Type B pancreatic cell (in vitro differentiated cells): ENCODE results near the gene GBX2. TPM values are rescaled to one million over a fixed set of nuclear protein-coding genes. Genes with fewer than 3 reads are reported as not detected.

Source experiments
- DNase-seq: peaks from one replicate; pipeline ENCODE4 v3.0.0; 2021; ENCODE audit warnings: mixed read lengths; ENCODE audit not compliant: unreplicated experiment; ENCODE audit errors: extremely low spot score
- H3K27ac Mint-ChIP-seq: 2 replicates; pipeline ENCODE4 v1.8.0; 2021; ENCODE audit warnings: mild to moderate bottlenecking, mixed read lengths
- H3K27me3 Mint-ChIP-seq: 2 replicates; pipeline ENCODE4 v1.8.0; 2021; ENCODE audit warnings: mixed read lengths
- H3K36me3 Mint-ChIP-seq: 2 replicates; pipeline ENCODE4 v1.8.0; 2021; ENCODE audit warnings: mixed read lengths
- H3K4me1 Mint-ChIP-seq: one replicate; pipeline ENCODE4 v1.8.0; 2021; ENCODE audit warnings: mixed read lengths; ENCODE audit not compliant: unreplicated experiment
- H3K4me3 Mint-ChIP-seq: 2 replicates; pipeline ENCODE4 v1.8.0; 2021; ENCODE audit warnings: mild to moderate bottlenecking, mixed read lengths
- H3K9me3 Mint-ChIP-seq: 2 replicates; pipeline ENCODE4 v1.8.0; 2021; ENCODE audit warnings: mixed read lengths
- total RNA-seq: library from RNA; stranded (reverse); gene quantifications from 2 replicates; pipeline ENCODE4 v1.2.1, GENCODE V29; 2021; ENCODE audit warnings: low replicate concordance
- TF ChIP-seq, protein P1 (sequence below): fragments of 200-600 bp; sonication (generic); conservative IDR thresholded peaks from 2 replicates; pipeline ENCODE4 v1.5.0; 2021; ENCODE audit warnings: antibody characterized with exemption, mild to moderate bottlenecking

The GBX2 gene
- total RNA-seq, 1 donor from 2014 or later, result 2.1 TPM

- TF ChIP-seq, protein P1, sequence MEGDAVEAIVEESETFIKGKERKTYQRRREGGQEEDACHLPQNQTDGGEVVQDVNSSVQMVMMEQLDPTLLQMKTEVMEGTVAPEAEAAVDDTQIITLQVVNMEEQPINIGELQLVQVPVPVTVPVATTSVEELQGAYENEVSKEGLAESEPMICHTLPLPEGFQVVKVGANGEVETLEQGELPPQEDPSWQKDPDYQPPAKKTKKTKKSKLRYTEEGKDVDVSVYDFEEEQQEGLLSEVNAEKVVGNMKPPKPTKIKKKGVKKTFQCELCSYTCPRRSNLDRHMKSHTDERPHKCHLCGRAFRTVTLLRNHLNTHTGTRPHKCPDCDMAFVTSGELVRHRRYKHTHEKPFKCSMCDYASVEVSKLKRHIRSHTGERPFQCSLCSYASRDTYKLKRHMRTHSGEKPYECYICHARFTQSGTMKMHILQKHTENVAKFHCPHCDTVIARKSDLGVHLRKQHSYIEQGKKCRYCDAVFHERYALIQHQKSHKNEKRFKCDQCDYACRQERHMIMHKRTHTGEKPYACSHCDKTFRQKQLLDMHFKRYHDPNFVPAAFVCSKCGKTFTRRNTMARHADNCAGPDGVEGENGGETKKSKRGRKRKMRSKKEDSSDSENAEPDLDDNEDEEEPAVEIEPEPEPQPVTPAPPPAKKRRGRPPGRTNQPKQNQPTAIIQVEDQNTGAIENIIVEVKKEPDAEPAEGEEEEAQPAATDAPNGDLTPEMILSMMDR, result no peak
- DNase-seq, result peak; percentile 49
- Mint-ChIP-seq H3K4me1 (peaks cover 9% of the 10 kb centered on the region), H3K27ac (no peak overlapping the region), H3K9me3 (no peaks in the 10 kb centered on the region), H3K4me3 (no peak overlapping the region), H3K27me3 (peaks cover 11% of the 10 kb centered on the region), H3K36me3 (no peaks in the 10 kb centered on the region)
Observed at GRCh38 chr2:236208019-236208926, 40.1 kb upstream of the GBX2 start.

DNA sequence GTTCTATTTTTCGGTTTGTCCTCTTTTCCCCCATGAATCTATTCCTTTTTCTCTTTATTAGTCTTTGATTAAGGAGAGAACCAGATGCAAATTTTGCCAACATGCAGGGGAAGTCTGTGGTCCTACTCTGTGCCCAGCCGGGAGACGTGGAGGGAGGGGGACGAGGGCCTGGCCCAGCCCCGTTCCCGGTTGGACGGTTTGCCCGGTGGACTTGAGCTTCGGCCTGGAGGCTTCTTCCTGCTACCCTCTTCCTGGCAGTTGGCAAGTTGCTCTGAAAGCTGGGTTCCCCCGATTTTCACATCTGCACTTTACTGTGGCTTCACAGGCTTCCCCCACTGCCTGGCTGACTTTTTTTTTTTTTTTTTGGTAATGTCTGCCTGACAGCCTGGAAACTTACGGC lies 39.3 kb upstream of the GBX2 start:
- Mint-ChIP-seq H3K36me3 (no peaks in the 10 kb centered on the region), H3K9me3 (no peaks in the 10 kb centered on the region), H3K4me3 (no peak overlapping the region), H3K4me1 (peaks cover 9% of the 10 kb centered on the region), H3K27me3 (peaks cover 9% of the 10 kb centered on the region), H3K27ac (no peak overlapping the region)
- peak; percentile 52 for DNase-seq
- TF ChIP-seq, protein P1, result no peak

GRCh38 chr2:236205867-236206645 lies 37.9 kb upstream of the GBX2 start:
- Mint-ChIP-seq H3K36me3 (no peaks in the 10 kb centered on the region), H3K27ac (no peak overlapping the region), H3K4me1 (peaks cover 6% of the 10 kb centered on the region), H3K27me3 (peaks cover 9% of the 10 kb centered on the region), H3K9me3 (no peaks in the 10 kb centered on the region), H3K4me3 (no peak overlapping the region)
- TF ChIP-seq, protein P1, result no peak
- DNase-seq, result no peak

DNA sequence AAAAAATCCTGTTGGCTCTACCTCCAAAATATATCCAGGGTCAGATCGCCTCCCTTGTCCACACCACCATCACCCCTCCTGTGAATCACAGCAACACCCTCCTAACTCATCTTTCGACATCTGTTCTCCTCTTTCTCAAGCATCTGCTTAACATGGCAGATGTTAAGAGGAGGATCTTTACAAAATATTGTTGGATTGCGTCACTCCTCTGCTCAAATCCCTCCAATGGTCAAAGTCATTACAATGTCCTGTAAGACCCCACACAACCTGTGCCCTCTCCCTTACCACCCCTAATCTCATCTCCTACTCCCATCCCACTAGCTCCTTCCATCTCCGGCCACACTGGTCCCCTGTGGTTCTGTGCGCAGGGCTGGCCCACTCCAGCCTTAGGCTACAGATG lies 36.8 kb upstream of the GBX2 start:
- Mint-ChIP-seq H3K27me3 (peaks cover 5% of the 10 kb centered on the region), H3K4me3 (no peak overlapping the region)

DNA sequence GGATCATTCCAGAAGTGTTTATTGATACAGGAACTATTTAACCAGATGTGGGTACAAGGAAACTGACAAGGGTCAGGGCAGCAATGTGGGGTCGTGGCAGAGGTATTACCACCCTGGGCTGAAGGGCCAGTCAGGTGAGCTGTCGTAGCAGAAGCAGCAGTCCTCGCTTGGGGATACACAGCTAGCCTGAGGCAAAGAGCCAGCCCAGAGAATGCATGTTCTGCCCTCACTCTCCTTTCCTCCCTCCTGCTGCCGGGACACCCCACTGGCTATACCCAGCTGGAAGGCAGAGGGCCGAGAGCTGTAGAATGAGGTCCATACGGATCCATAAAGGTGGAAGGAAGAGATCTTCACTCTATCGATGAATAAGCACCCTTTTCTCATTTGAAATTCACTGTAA lies 32.2 kb upstream of the GBX2 start:
- Mint-ChIP-seq H3K27me3 (no peaks in the 10 kb centered on the region), H3K4me1 (no peaks in the 10 kb centered on the region), H3K4me3 (no peak overlapping the region), H3K36me3 (no peaks in the 10 kb centered on the region), H3K27ac (no peak overlapping the region), H3K9me3 (no peaks in the 10 kb centered on the region)
- no peak for DNase-seq
- TF ChIP-seq, protein P1, result no peak

More for the DNA sequence above, 36.8 kb upstream of the GBX2 start:
- H3K36me3 Mint-ChIP-seq, result no peaks in the 10 kb centered on the region
- H3K4me1 Mint-ChIP-seq, result peaks cover 5% of the 10 kb centered on the region
- no peaks in the 10 kb centered on the region for H3K9me3 Mint-ChIP-seq
- DNase-seq, result no peak
- TF ChIP-seq, protein P1, result no peak
- no peak overlapping the region for H3K27ac Mint-ChIP-seq
